Measurements from ENCODE around the gene ESPL1. TPM values are rescaled to one million over a fixed set of nuclear protein-coding genes. Genes with fewer than 3 reads are reported as not detected.
A peak's percentile ranks its signal among the peaks of the same experiment; 100 is the strongest.

Gene ESPL1
- total RNA-seq, 1 donor from 2014 or later: 50.0 TPM

- Mint-ChIP-seq H3K4me1 (ENCODE audit: unreplicated experiment) (peaks cover 34% of the 10 kb centered on the region), H3K9me3 (no peaks in the 10 kb centered on the region), H3K27me3 (no peaks in the 10 kb centered on the region), H3K36me3 (peaks cover 12% of the 10 kb centered on the region), H3K27ac (peak overlapping the region; percentile 95), H3K4me3 (peak overlapping the region; percentile 99)
- no peak for DNase-seq (ENCODE audit: extremely low spot score, unreplicated experiment)
- TF ChIP-seq, protein P1, sequence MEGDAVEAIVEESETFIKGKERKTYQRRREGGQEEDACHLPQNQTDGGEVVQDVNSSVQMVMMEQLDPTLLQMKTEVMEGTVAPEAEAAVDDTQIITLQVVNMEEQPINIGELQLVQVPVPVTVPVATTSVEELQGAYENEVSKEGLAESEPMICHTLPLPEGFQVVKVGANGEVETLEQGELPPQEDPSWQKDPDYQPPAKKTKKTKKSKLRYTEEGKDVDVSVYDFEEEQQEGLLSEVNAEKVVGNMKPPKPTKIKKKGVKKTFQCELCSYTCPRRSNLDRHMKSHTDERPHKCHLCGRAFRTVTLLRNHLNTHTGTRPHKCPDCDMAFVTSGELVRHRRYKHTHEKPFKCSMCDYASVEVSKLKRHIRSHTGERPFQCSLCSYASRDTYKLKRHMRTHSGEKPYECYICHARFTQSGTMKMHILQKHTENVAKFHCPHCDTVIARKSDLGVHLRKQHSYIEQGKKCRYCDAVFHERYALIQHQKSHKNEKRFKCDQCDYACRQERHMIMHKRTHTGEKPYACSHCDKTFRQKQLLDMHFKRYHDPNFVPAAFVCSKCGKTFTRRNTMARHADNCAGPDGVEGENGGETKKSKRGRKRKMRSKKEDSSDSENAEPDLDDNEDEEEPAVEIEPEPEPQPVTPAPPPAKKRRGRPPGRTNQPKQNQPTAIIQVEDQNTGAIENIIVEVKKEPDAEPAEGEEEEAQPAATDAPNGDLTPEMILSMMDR (conservative IDR thresholded peaks at IDR 0.05): no peak
Observed at GRCh38 chr12:53300187-53300586, 32.1 kb downstream of the ESPL1 start.

DNA sequence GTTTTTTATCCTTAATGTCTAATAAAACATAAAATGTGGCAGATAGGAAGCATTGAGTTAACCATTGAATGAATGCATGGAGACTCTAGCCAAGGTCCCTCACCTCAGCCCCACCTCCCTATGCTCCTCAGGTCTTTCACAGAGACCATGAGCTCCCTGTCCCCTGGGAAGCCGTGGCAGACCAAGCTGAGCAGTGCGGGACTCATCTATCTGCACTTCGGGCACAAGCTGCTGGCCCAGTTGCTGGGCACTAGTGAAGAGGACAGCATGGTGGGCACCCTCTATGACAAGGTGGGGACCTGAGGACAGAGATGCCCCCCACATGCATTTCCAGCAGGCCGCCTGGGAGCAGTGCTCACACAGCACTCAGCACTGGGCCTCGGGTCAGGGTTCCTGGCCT lies 34.8 kb downstream of the ESPL1 start:
- Mint-ChIP-seq H3K27me3 (no peaks in the 10 kb centered on the region), H3K4me1 (ENCODE audit: unreplicated experiment) (peaks cover 24% of the 10 kb centered on the region), H3K9me3 (no peaks in the 10 kb centered on the region), H3K36me3 (peaks cover 16% of the 10 kb centered on the region), H3K27ac (no peak overlapping the region), H3K4me3 (peak overlapping the region; percentile 34)
- TF ChIP-seq, protein P1 (conservative IDR thresholded peaks at IDR 0.05): no peak
- no peak for DNase-seq (ENCODE audit: extremely low spot score, unreplicated experiment)

DNA sequence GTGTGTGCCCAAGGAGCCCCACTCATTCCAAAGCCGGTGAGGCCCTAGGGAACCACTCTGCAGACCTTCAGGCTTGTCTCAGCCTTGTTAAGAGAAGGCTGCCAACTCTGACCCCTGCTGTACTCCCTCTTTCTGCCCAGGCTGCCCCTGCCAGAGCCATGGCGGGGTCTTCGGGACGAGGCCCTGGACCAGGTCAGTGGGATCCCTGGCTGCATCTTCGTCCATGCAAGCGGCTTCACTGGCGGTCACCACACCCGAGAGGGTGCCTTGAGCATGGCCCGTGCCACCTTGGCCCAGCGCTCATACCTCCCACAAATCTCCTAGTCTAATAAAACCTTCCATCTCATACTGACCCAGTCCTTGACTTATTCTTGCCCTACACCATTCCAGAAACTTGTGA lies 38.7 kb downstream of the ESPL1 start:
- Mint-ChIP-seq H3K27me3 (no peaks in the 10 kb centered on the region), H3K4me1 (ENCODE audit: unreplicated experiment) (peaks cover 7% of the 10 kb centered on the region), H3K9me3 (no peaks in the 10 kb centered on the region), H3K27ac (no peak overlapping the region), H3K4me3 (no peak overlapping the region), H3K36me3 (peaks cover 11% of the 10 kb centered on the region)
- TF ChIP-seq, protein P1 (conservative IDR thresholded peaks at IDR 0.05): no peak
- no peak for DNase-seq (ENCODE audit: extremely low spot score, unreplicated experiment)

GRCh38 chr12:53308276-53308675 lies 40.2 kb downstream of the ESPL1 start:
- Mint-ChIP-seq H3K9me3 (no peaks in the 10 kb centered on the region), H3K4me1 (ENCODE audit: unreplicated experiment) (no peaks in the 10 kb centered on the region), H3K36me3 (peaks cover 11% of the 10 kb centered on the region), H3K4me3 (no peak overlapping the region), H3K27ac (no peak overlapping the region), H3K27me3 (no peaks in the 10 kb centered on the region)
- TF ChIP-seq, protein P1 (conservative IDR thresholded peaks at IDR 0.05): no peak
- DNase-seq (ENCODE audit: extremely low spot score, unreplicated experiment): no peak

DNA sequence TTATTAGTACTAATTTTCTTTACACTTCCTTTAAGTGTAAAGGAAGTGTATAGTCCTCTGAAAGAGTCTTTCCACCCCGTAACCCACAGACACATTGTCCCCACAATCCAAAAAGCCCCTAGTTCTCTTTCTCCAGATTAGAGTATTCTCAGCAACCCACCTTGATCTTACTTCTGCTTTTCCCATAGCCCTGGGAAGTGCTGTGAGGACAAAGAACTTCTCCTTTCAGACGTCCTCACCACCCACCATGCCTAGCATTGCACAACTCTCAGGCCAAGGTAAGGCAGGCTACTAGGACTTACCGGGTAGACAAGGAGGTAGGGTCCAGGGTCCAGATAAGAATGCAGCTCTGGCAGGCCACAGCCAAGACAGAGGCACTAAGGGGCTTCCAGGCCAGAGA lies 45.9 kb downstream of the ESPL1 start:
- TF ChIP-seq, protein P1 (conservative IDR thresholded peaks at IDR 0.05): no peak
- no peaks in the 10 kb centered on the region for H3K9me3 Mint-ChIP-seq
- DNase-seq (ENCODE audit: extremely low spot score, unreplicated experiment): no peak
- H3K4me3 Mint-ChIP-seq: no peak overlapping the region
- peaks cover 7% of the 10 kb centered on the region for H3K36me3 Mint-ChIP-seq
- no peaks in the 10 kb centered on the region for H3K27me3 Mint-ChIP-seq
- H3K27ac Mint-ChIP-seq: no peak overlapping the region
- no peaks in the 10 kb centered on the region for H3K4me1 Mint-ChIP-seq (ENCODE audit: unreplicated experiment)
